Esophagus muscularis mucosa (tissue), 4 donors: ENCODE data around the gene TCF3. TPM values are rescaled to one million over a fixed set of nuclear protein-coding genes. Genes with fewer than 3 reads are reported as not detected.
A peak's percentile ranks its signal among the peaks of the same experiment; 100 is the strongest.

Experiments
- DNase-seq: peaks from one replicate; pipeline ENCODE4 v3.0.0-alpha.2; 2017; ENCODE audit errors: extremely low spot score
- H3K27ac ChIP-seq, 4 donors: fragments of 200-600 bp; sonication (generic); replicated peaks in 1 of 4; 1 replicate in 3 of 4; 2 replicates in 1 of 4; pipeline ENCODE4 v1.5.1; 2016 to 2019; ENCODE audit warnings: mild to moderate bottlenecking in 1 of 4
- H3K27me3 ChIP-seq, 4 donors: fragments of 200-600 bp; sonication (generic); one replicate each; pipeline versions ENCODE4 v1.5.1 to v1.6.0; 2016 to 2019
- H3K36me3 ChIP-seq, 4 donors: fragments of 200-600 bp; sonication (generic); one replicate each; pipeline ENCODE4 v1.5.1; 2016 to 2019
- H3K4me1 ChIP-seq, 4 donors: fragments of 200-600 bp; sonication (generic); one replicate each; pipeline ENCODE4 v1.5.1; 2016 to 2019
- H3K4me3 ChIP-seq, 4 donors: fragments of 200-600 bp; sonication (generic); 1 replicate in 2 of 4; 2 replicates in 2 of 4; pipeline ENCODE4 v1.5.1; 2016 to 2019; ENCODE audit warnings: mild to moderate bottlenecking in 4 of 4, moderate library complexity in 1 of 4
- H3K9me3 ChIP-seq, 4 donors: fragments of 200-600 bp; sonication (generic); 1 replicate in 3 of 4; 2 replicates in 1 of 4; pipeline ENCODE4 v1.5.1; 2016 to 2019
- CTCF ChIP-seq, 3 experiments: fragments of 200-600 bp in 2 of 3; fragments of 450-650 bp in 1 of 3; sonication (generic) in 2 of 3; IDR thresholded peaks; one replicate each; pipeline ENCODE4 v1.5.1; 2017 to 2019; ENCODE audit warnings: antibody characterized with exemption in 3 of 3, mild to moderate bottlenecking in 2 of 3, moderate library complexity in 1 of 3
- EP300 ChIP-seq: sonication (generic); formaldehyde crosslinking; IDR thresholded peaks from one replicate; pipeline ENCODE4 v1.6.1; 2017; ENCODE audit warnings: antibody characterized with exemption
- POLR2A ChIP-seq: fragments of 450-650 bp; IDR thresholded peaks from one replicate; pipeline ENCODE4 v1.6.1; 2017; ENCODE audit warnings: antibody characterized with exemption, moderate library complexity, mild to moderate bottlenecking, low read depth
- POLR2AphosphoS5 ChIP-seq, 2 donors: sonication (generic); formaldehyde crosslinking; IDR thresholded peaks; one replicate each; pipeline ENCODE4 v1.6.1; 2017; ENCODE audit warnings: antibody characterized with exemption in 2 of 2
- WGBS: methylation state at CpG from one replicate; pipeline ENCODE4 v1.1.5; 2018; 5-methylcytosine and 5-hydroxymethylcytosine counted together
- intact Hi-C: fragments of 100-400 bp; cut with DNase I; formaldehyde crosslinking; loops from one replicate; pipeline ENCODE4 v1.15.1; 2023
- total RNA-seq, 4 donors: library from RNA; depleted of rRNA; stranded (reverse); fragments of >200 nt; gene quantifications; one replicate each; pipeline versions ENCODE4 v1.1.0 to v1.2.1, GENCODE V29; 2016

Gene TCF3
- total RNA-seq, 4 donors from 2014 or later, result 32.0 to 53.6 (median 46.5) TPM

- no peak for TF ChIP-seq POLR2AphosphoS5 (IDR thresholded peaks at IDR 0.05)
- no peak for TF ChIP-seq EP300
- TF ChIP-seq CTCF (IDR thresholded peaks at IDR 0.05), result peak in 1 of 3 experiments; percentile 24
- WGBS, result 4% methylated on average over 4 of the region's 101 CpGs
- Histone ChIP-seq H3K4me3 (peak overlapping the region; percentile 78 to 98 (median 92)), H3K4me1 (peaks cover 10 to 30% (median 25%) of the 10 kb centered on the region in 4 donors), H3K9me3 (no peaks in the 10 kb centered on the region), H3K27ac (peak overlapping the region; percentile 68 to 81 (median 78)), H3K27me3 (peaks cover 0 to 8% (median 0%) of the 10 kb centered on the region in 4 donors), H3K36me3 (peaks cover 0 to 31% (median 13%) of the 10 kb centered on the region in 4 donors)
- DNase-seq, result no peak
- intact Hi-C loops, result loop anchor here (2.0 kb wide), 1 partner anchor 45 kb away; no protein-coding TSS in a partner anchor
Observed at GRCh38 chr19:1651568-1652291, 685 bp downstream of the TCF3 start.

- no peak for DNase-seq
- 8% methylated on average over 36 of the region's 36 CpGs for WGBS
- TF ChIP-seq EP300, result no peak
- TF ChIP-seq POLR2AphosphoS5 (IDR thresholded peaks at IDR 0.05), result no peak
- TF ChIP-seq CTCF (IDR thresholded peaks at IDR 0.05), result no peak
- TF ChIP-seq POLR2A, result no peak
- Histone ChIP-seq H3K9me3 (no peaks in the 10 kb centered on the region), H3K36me3 (peaks cover 2 to 40% (median 19%) of the 10 kb centered on the region in 4 donors), H3K4me3 (peak overlapping the region; percentile 78 to 98 (median 92)), H3K27ac (peak overlapping the region; percentile 68 to 81 (median 78)), H3K27me3 (peaks cover 0 to 2% (median 0%) of the 10 kb centered on the region in 4 donors), H3K4me1 (peaks cover 10 to 30% (median 25%) of the 10 kb centered on the region in 4 donors)
- intact Hi-C loops, result loop anchor here (2.0 kb wide), 1 partner anchor 44 kb away; no protein-coding TSS in a partner anchor
Observed at GRCh38 chr19:1650650-1651567, 1.5 kb downstream of the TCF3 start.

- peaks cover 10 to 30% (median 25%) of the 10 kb centered on the region in 4 donors for H3K4me1 ChIP-seq
- no peaks in the 10 kb centered on the region for H3K27me3 ChIP-seq
- H3K27ac ChIP-seq, result peak overlapping the region in 3 of 4 donors; percentile 20 to 81 (median 76)
- DNase-seq, result no peak
- intact Hi-C loops, result loop anchor here (2.0 kb wide), 1 partner anchor 43 kb away; no protein-coding TSS in a partner anchor
- no peak for TF ChIP-seq EP300
- no peak for TF ChIP-seq CTCF (IDR thresholded peaks at IDR 0.05)
- TF ChIP-seq POLR2AphosphoS5 (IDR thresholded peaks at IDR 0.05), result no peak
- TF ChIP-seq POLR2A, result no peak
- H3K9me3 ChIP-seq, result no peaks in the 10 kb centered on the region
- H3K4me3 ChIP-seq, result peak overlapping the region in 3 of 4 donors; percentile 78 to 98 (median 91)
- WGBS, result 83% methylated on average over 9 of the region's 20 CpGs
- peaks cover 8 to 49% (median 29%) of the 10 kb centered on the region in 4 donors for H3K36me3 ChIP-seq
Observed at GRCh38 chr19:1649706-1650649, 2.4 kb downstream of the TCF3 start.

GRCh38 chr19:1648920-1649541, 3.4 kb downstream of the TCF3 start:
- 89% methylated on average over 17 of the region's 23 CpGs for WGBS
- no peaks in the 10 kb centered on the region for H3K27me3 ChIP-seq
- H3K4me1 ChIP-seq, result peaks cover 10 to 30% (median 25%) of the 10 kb centered on the region in 4 donors
- DNase-seq, result no peak
- H3K4me3 ChIP-seq, result no peak overlapping the region
- peaks cover 8 to 58% (median 37%) of the 10 kb centered on the region in 4 donors for H3K36me3 ChIP-seq
- no peak overlapping the region for H3K27ac ChIP-seq
- H3K9me3 ChIP-seq, result no peaks in the 10 kb centered on the region
- intact Hi-C loops, result no loop called here
- TF ChIP-seq CTCF (IDR thresholded peaks at IDR 0.05) (no peak), POLR2A (no peak), POLR2AphosphoS5 (IDR thresholded peaks at IDR 0.05) (no peak), EP300 (no peak)
